Measurements from ENCODE around the gene TENM3. TPM values are rescaled to one million over a fixed set of nuclear protein-coding genes. Genes with fewer than 3 reads are reported as not detected.
A peak's percentile ranks its signal among the peaks of the same experiment; 100 is the strongest.

The TENM3 gene
- total and polyA plus RNA-seq, 4 donors: 0.05 to 5.5 (median 1.1) TPM; not detected in 1

- H3K4me1 ChIP-seq (ENCODE audit: control insufficient read depth in 1 of 2, insufficient read depth in 2 of 2, low read length in 2 of 2): no peaks in the 10 kb centered on the region
- H3K36me3 ChIP-seq (ENCODE audit: control insufficient read depth in 1 of 2, insufficient read depth in 2 of 2, low read length in 1 of 2): no peaks in the 10 kb centered on the region
- WGBS, 2 donors: 5 to 6% methylated on average over 68 of the region's 68 CpGs
- no peaks in the 10 kb centered on the region for H3K27me3 ChIP-seq (ENCODE audit: control insufficient read depth in 1 of 2, insufficient read depth in 2 of 2, low read length in 1 of 2)
- intact Hi-C loops (cut with DNase I): loop anchor here (5.0 kb wide), 2 partner anchors 324 to 329 kb away; no protein-coding TSS in a partner anchor
- peak; percentile 77 to 92 for DNase-seq
- H3K27ac ChIP-seq (ENCODE audit: low read depth in 1 of 2, low read length in 2 of 2): no peak overlapping the region
- no peaks in the 10 kb centered on the region for H3K9me3 ChIP-seq (ENCODE audit: control insufficient read depth, low read length)
- peak overlapping the region in 1 of 2 donors; percentile 29 for H3K4me3 ChIP-seq (ENCODE audit: low read length in 2 of 2)
- peak; percentile 87 for ATAC-seq (ENCODE audit: low FRiP score)
These were observed 563.4 kb downstream of the TENM3 start for GRCh38 chr4:182806259-182807252.

GRCh38 chr4:182807346-182807745, 564.1 kb downstream of the TENM3 start:
- intact Hi-C loops (cut with DNase I): loop anchor here (5.0 kb wide), 2 partner anchors 325 to 330 kb away; no protein-coding TSS in a partner anchor
- ATAC-seq (ENCODE audit: low FRiP score): no peak
- Histone ChIP-seq H3K4me3 (ENCODE audit: low read length in 2 of 2) (no peak overlapping the region), H3K36me3 (ENCODE audit: control insufficient read depth in 1 of 2, insufficient read depth in 2 of 2, low read length in 1 of 2) (no peaks in the 10 kb centered on the region), H3K9me3 (ENCODE audit: control insufficient read depth, low read length) (no peaks in the 10 kb centered on the region), H3K4me1 (ENCODE audit: control insufficient read depth in 1 of 2, insufficient read depth in 2 of 2, low read length in 2 of 2) (no peaks in the 10 kb centered on the region), H3K27ac (ENCODE audit: low read depth in 1 of 2, low read length in 2 of 2) (no peak overlapping the region), H3K27me3 (ENCODE audit: control insufficient read depth in 1 of 2, insufficient read depth in 2 of 2, low read length in 1 of 2) (no peaks in the 10 kb centered on the region)
- WGBS, 2 donors: 76 to 83% methylated on average over 12 of the region's 12 CpGs
- no peak for DNase-seq

- DNase-seq (no peak), ATAC-seq (ENCODE audit: low FRiP score) (no peak)
- Histone ChIP-seq H3K27me3 (ENCODE audit: control insufficient read depth in 1 of 2, insufficient read depth in 2 of 2, low read length in 1 of 2) (no peaks in the 10 kb centered on the region), H3K36me3 (ENCODE audit: control insufficient read depth in 1 of 2, insufficient read depth in 2 of 2, low read length in 1 of 2) (no peaks in the 10 kb centered on the region), H3K4me1 (ENCODE audit: control insufficient read depth in 1 of 2, insufficient read depth in 2 of 2, low read length in 2 of 2) (no peaks in the 10 kb centered on the region), H3K27ac (ENCODE audit: low read depth in 1 of 2, low read length in 2 of 2) (no peak overlapping the region), H3K9me3 (ENCODE audit: control insufficient read depth, low read length) (no peaks in the 10 kb centered on the region), H3K4me3 (ENCODE audit: low read length in 2 of 2) (no peak overlapping the region)
- 96 to 97% methylated on average over 44 to 45 of the region's 45 CpGs for WGBS, 2 donors
- intact Hi-C loops (cut with DNase I): loop anchor here (5.0 kb wide), 2 partner anchors 326 to 331 kb away; no protein-coding TSS in a partner anchor
These were observed 564.8 kb downstream of the TENM3 start for GRCh38 chr4:182807767-182808548.

- intact Hi-C loops (cut with DNase I): loop anchor here (5.0 kb wide), 2 partner anchors 327 to 332 kb away; no protein-coding TSS in a partner anchor
- no peaks in the 10 kb centered on the region for H3K4me1 ChIP-seq (ENCODE audit: control insufficient read depth in 1 of 2, insufficient read depth in 2 of 2, low read length in 2 of 2)
- DNase-seq (no peak), ATAC-seq (ENCODE audit: low FRiP score) (no peak)
- no peak overlapping the region for H3K27ac ChIP-seq (ENCODE audit: low read depth in 1 of 2, low read length in 2 of 2)
- no peaks in the 10 kb centered on the region for H3K27me3 ChIP-seq (ENCODE audit: control insufficient read depth in 1 of 2, insufficient read depth in 2 of 2, low read length in 1 of 2)
- no peak overlapping the region for H3K4me3 ChIP-seq (ENCODE audit: low read length in 2 of 2)
- 89 to 90% methylated on average over 25 of the region's 25 CpGs for WGBS, 2 donors
- H3K36me3 ChIP-seq (ENCODE audit: control insufficient read depth in 1 of 2, insufficient read depth in 2 of 2, low read length in 1 of 2): no peaks in the 10 kb centered on the region
- H3K9me3 ChIP-seq (ENCODE audit: control insufficient read depth, low read length): no peaks in the 10 kb centered on the region
These were observed 565.6 kb downstream of the TENM3 start for GRCh38 chr4:182808673-182809416.

- intact Hi-C loops (cut with DNase I): loop anchor here (5.0 kb wide), 2 partner anchors 327 to 332 kb away; no protein-coding TSS in a partner anchor
- H3K9me3 ChIP-seq (ENCODE audit: control insufficient read depth, low read length): no peaks in the 10 kb centered on the region
- no peak for DNase-seq
- no peak for ATAC-seq (ENCODE audit: low FRiP score)
- no peaks in the 10 kb centered on the region for H3K27me3 ChIP-seq (ENCODE audit: control insufficient read depth in 1 of 2, insufficient read depth in 2 of 2, low read length in 1 of 2)
- H3K4me1 ChIP-seq (ENCODE audit: control insufficient read depth in 1 of 2, insufficient read depth in 2 of 2, low read length in 2 of 2): no peaks in the 10 kb centered on the region
- WGBS, 2 donors: 89 to 91% methylated on average over 5 of the region's 5 CpGs
- H3K36me3 ChIP-seq (ENCODE audit: control insufficient read depth in 1 of 2, insufficient read depth in 2 of 2, low read length in 1 of 2): no peaks in the 10 kb centered on the region
- no peak overlapping the region for H3K4me3 ChIP-seq (ENCODE audit: low read length in 2 of 2)
- H3K27ac ChIP-seq (ENCODE audit: low read depth in 1 of 2, low read length in 2 of 2): no peak overlapping the region
These were observed 566.4 kb downstream of the TENM3 start for GRCh38 chr4:182809417-182810102.

GRCh38 chr4:182810103-182810615, 567.0 kb downstream of the TENM3 start:
- no peaks in the 10 kb centered on the region for H3K27me3 ChIP-seq (ENCODE audit: control insufficient read depth in 1 of 2, insufficient read depth in 2 of 2, low read length in 1 of 2)
- no peak overlapping the region for H3K27ac ChIP-seq (ENCODE audit: low read depth in 1 of 2, low read length in 2 of 2)
- intact Hi-C loops (cut with DNase I): no loop called here
- H3K4me1 ChIP-seq (ENCODE audit: control insufficient read depth in 1 of 2, insufficient read depth in 2 of 2, low read length in 2 of 2): no peaks in the 10 kb centered on the region
- ATAC-seq (ENCODE audit: low FRiP score): no peak
- H3K4me3 ChIP-seq (ENCODE audit: low read length in 2 of 2): no peak overlapping the region
- no peaks in the 10 kb centered on the region for H3K36me3 ChIP-seq (ENCODE audit: control insufficient read depth in 1 of 2, insufficient read depth in 2 of 2, low read length in 1 of 2)
- DNase-seq: no peak
- 96 to 97% methylated on average over 4 of the region's 4 CpGs for WGBS, 2 donors
- H3K9me3 ChIP-seq (ENCODE audit: control insufficient read depth, low read length): no peaks in the 10 kb centered on the region

- DNase-seq (no peak), ATAC-seq (ENCODE audit: low FRiP score) (no peak)
- no peaks in the 10 kb centered on the region for H3K4me1 ChIP-seq (ENCODE audit: control insufficient read depth in 1 of 2, insufficient read depth in 2 of 2, low read length in 2 of 2)
- H3K9me3 ChIP-seq (ENCODE audit: control insufficient read depth, low read length): no peaks in the 10 kb centered on the region
- 79 to 94% methylated on average over 4 of the region's 4 CpGs for WGBS, 2 donors
- H3K4me3 ChIP-seq (ENCODE audit: low read length in 2 of 2): no peak overlapping the region
- no peak overlapping the region for H3K27ac ChIP-seq (ENCODE audit: low read depth in 1 of 2, low read length in 2 of 2)
- no peaks in the 10 kb centered on the region for H3K36me3 ChIP-seq (ENCODE audit: control insufficient read depth in 1 of 2, insufficient read depth in 2 of 2, low read length in 1 of 2)
- intact Hi-C loops (cut with DNase I): no loop called here
- H3K27me3 ChIP-seq (ENCODE audit: control insufficient read depth in 1 of 2, insufficient read depth in 2 of 2, low read length in 1 of 2): no peaks in the 10 kb centered on the region
These were observed 569.7 kb downstream of the TENM3 start for GRCh38 chr4:182812916-182813315.

Data from aorta (tissue), 5 donors.